GM18505 (cell line): ENCODE measurements around the gene SEMA5A.

ENCODE experiments used
- ATAC-seq: cut with Tn5 transposase; IDR thresholded peaks from one replicate; pipeline ENCODE4 v1.9.1; 2021; ENCODE audit not compliant: unreplicated experiment
- POLR2A ChIP-seq: IDR thresholded peaks from 4 replicates; pipeline ENCODE4 v1.6.1; 2011; ENCODE audit warnings: borderline replicate concordance; ENCODE audit not compliant: insufficient read depth, insufficient read length; ENCODE audit errors: extremely low read depth

The SEMA5A gene

GRCh38 chr5:9344751-9345240, 201.1 kb downstream of the SEMA5A start:
- no peak for TF ChIP-seq POLR2A
- no peak for ATAC-seq

- TF ChIP-seq POLR2A: no peak
- no peak for ATAC-seq
Measured at GRCh38 chr5:9343146-9343850, 202.6 kb downstream of the SEMA5A start.

DNA sequence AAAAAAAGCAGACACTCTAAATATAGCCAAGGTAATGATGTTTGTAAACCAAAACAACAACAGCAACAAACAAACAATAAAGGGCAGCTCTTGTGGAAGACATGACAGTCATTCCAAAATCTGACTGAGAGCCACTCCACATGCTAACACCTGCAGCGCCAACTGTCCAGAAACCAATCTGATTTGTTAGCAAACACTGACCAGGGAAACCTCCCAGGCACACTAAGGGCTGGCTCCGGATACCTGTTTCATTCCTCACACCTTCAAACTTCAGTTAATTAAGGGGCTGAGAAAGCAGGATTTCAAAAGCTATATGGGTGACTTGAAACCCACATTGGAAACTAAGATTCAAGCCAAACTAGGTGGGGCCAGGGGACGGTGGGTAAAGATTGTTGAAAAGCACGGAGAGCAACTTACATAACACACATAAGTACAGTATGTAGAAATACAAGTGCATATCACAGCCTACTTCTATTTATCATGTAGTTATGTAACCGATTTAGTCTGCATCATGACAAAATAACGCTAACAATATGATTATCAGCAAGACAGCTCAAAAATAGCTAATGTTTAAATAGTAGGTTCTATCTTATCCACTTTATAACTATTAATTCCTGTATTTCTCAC, 203.6 kb downstream of the SEMA5A start:
- no peak for ATAC-seq
- no peak for TF ChIP-seq POLR2A

DNA sequence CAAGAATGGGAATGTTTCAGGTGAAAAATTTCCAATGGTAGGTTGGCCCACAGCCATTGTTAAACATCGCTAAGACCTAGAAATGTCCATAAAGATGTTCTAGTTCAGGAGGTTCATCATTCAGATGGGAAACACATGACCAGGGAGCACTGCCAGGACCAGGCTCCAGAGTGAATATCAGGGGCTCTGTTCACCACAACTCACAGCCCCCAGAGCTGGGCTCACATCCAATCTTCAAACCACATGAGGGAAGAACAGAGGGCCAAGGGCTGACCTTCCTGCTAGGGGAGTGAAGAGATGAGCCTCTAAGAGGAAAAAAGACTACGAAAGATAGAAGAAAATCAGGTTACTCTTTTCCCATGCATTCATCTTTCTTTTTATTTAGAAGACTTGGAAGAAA, 205.8 kb downstream of the SEMA5A start:
- ATAC-seq: no peak
- TF ChIP-seq POLR2A: no peak

DNA sequence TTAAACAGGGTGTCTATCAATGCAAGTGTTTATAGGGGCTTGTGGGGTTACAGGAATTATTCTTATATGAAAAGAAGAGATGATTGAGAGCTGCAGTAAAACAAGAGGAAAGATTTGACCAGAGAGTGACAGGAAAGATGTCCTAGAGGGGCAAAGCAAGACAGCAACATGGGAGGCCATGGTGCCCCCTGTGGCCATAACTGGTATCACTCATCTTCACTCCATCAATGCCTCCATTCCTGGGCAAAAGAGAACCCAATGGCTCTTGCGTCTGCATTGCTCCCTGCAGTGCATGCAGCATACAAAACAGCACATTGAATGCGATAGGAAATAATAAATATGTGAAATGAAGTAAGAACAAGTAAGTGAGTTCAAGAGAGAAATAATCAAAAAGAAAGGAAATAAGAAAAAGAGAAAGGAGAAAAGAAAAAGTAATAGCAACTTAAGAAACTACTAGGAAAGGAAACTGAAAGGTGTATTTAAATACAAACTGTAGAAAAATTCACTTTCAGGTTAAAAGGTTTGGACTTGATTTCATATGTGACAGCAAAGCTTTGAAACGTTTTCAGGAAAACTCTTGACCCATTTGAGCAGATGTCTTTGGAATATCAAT, 206.6 kb downstream of the SEMA5A start:
- TF ChIP-seq POLR2A: no peak
- no peak for ATAC-seq

DNA sequence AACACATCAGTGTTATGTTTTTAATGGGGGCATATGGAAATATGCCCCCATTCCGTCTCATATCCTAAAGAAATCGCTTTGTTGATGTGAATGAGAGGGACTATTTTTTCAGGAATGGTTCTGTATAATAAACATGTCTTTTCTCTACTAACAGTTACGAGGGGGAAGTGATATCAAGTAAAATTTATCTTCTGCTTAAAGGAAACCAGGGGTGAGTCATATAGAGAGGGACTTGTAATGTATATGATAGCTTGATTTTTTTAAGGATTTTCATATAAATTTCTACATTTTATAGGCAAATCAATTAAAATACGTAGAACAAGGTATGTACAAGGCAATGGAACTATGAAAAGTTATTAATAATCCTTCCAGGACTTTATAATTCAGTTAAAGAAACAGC, 207.1 kb downstream of the SEMA5A start:
- no peak for TF ChIP-seq POLR2A
- no peak for ATAC-seq

DNA sequence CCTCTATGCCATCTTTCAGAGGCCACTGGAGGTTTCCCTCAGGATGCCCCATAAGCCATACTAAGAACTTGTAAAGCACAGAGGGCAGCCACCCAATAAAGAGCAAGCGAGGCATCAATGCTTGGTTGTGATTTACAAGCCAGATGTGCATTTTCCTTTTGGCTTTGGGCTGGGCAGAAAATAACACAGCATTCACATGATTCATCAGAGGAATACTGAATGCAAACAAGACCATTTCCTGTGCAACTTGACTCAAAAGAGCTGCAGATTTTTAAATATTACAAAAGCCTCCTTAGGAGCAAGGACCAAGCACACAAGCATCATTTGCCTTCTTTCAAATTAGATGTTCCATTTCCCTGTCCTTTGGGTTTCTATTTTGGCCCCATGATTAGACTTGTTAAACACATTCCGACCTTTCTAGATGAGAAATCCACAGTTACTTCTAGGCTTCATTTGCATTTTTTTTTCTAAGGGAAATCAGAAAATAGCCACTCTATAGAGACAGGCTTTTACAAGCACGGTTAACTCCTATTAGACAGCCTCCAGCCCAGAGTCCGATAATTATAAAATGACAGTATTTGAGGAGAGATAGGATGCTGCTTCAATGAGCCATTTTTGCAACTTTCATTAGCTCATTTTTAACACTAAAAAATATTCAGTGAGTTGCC, 207.8 kb downstream of the SEMA5A start:
- TF ChIP-seq POLR2A: no peak
- ATAC-seq: no peak

DNA sequence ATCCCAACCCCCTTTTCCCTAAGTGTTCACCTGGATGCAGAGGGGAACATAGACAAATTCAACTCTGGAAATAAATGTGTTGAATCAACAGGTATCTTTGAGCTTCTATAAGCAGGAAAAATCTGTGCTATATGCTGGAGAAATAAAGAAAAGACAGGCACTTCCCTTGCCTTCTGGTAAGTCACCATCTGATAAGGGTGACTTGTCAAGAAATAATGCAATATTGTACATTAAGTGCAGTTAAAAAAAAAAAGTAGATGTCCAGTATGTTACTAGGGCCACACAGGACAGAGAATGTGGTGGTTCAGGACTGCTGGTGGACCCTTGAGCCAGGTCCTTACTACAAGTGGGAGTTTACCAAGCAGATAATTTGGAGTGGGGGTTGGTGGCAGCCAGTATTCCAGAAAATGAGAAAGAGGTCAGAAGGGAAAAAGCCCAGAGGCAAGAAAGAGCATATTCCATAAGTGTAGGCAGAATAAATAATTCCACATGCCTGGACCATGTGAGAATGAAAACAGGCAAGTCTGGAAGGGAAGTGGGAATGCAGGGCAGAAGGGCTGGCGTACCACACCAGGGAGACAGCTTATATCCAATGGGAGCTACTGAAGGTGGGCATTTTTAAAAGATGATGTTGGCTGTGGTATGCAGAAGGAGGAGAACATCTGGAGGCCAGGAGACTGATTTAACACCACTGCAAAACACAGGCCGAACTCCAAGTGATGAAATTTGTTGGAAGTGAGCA, 209.9 kb downstream of the SEMA5A start:
- TF ChIP-seq POLR2A: no peak
- ATAC-seq: no peak

DNA sequence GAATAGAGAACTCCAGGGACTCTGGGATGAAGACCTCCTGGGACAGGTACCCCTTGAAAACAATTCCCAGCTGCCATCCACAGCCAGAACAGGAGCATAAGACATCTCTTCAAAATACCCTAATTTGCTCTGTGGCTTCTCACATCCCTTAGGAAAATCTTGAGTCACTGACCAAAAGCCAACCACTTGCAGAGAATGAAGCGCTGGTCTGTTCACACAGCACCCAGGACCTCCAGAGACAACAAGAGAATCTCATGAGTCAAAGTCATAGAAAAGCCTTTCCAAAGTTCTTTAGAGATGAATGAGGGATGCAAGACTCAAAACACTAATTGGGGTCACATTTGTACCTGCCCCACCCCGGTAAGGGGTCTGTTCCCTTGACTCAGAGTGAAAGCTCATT, 210.6 kb downstream of the SEMA5A start:
- no peak for TF ChIP-seq POLR2A
- no peak for ATAC-seq

DNA sequence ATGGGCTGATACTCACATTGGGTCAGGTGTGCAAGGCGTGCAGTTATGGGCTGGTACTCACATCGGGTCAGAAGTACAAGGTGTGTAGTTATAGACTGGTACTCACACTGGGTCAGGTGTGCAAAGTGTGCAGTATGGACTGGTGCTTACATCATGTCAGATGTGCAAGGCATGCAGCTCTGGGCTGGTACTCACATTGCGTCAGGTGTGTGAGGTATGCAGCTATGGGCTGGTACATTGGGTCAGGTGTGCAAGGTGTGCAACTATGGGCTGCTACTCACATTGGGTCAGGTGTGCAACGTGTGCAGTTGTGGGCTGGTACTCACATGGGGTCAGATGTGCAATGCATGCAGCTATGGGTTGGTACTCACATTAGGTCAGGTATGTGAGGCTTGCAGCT, 213.8 kb downstream of the SEMA5A start:
- no peak for ATAC-seq
- no peak for TF ChIP-seq POLR2A

GRCh38 chr5:9331372-9331771, 214.5 kb downstream of the SEMA5A start:
- no peak for TF ChIP-seq POLR2A
- ATAC-seq: no peak

DNA sequence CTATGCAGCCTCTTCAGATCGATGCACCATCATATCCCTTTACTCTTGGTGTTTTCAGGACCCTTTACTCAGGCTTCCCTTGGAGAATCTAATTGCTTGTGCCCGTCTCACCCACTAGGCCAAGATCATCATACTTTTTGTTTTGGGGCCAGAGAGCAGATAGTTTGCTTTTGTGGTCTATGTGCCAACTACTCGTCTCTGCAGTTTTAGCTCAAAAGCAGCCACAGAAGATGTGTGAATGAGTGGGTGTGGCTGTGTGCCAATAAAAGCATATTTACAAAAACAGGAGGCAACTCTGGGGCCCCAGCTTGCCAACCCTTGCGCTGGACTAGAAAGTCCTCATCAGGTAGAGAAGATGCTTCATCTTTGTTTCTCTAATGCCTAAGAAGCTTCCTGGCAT, 216.8 kb downstream of the SEMA5A start:
- no peak for ATAC-seq
- TF ChIP-seq POLR2A: no peak

DNA sequence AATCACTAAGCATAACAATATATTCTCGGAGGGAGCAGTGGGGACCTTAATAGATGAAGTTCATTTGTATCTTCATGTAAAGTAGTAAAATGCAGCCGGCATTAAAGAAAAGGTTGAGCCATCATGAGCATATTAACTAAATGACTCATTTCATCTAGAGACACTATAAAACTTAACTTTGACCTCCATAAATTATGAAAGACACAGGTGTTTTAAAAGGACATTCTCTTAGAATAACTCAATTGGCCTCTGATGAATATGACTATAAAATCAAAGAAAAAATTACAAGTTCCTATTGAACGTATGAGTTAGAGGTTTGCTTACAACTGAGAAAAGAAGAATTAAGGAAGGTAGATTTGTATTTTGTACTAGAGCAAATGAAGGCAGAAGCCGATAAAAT, 220.3 kb downstream of the SEMA5A start:
- no peak for TF ChIP-seq POLR2A
- ATAC-seq: no peak

- no peak for ATAC-seq
- TF ChIP-seq POLR2A: no peak
Measured at GRCh38 chr5:9324348-9325077, 221.4 kb downstream of the SEMA5A start.
